K562 (cell line): Measurements from ENCODE around the gene MC1R. TPM values are rescaled to one million over a fixed set of nuclear protein-coding genes. Genes with fewer than 3 reads are reported as not detected.

Experiments used
- BCL6 ChIP-seq: fragments of 250-450 bp; sonication (Bioruptor Pico); IDR thresholded peaks from 2 replicates; pipeline ENCODE4 v1.4.0; 2020
- BDP1 ChIP-seq: IDR thresholded peaks from 3 replicates; pipeline ENCODE4 v1.6.1; 2011; ENCODE audit not compliant: insufficient read length, insufficient read depth
- CBX5 ChIP-seq: IDR thresholded peaks from 2 replicates; pipeline ENCODE4 v1.6.1; 2014; ENCODE audit warnings: low read depth, borderline replicate concordance
- EP300 ChIP-seq: IDR thresholded peaks from 2 replicates; pipeline ENCODE4 v1.6.1; 2012; ENCODE audit warnings: low read length, improper control_type of control experiment
- FOXJ3 ChIP-seq: sonication (generic); formaldehyde crosslinking; IDR thresholded peaks from 2 replicates; pipeline ENCODE4 v1.4.0; 2020; ENCODE audit warnings: mild to moderate bottlenecking, missing genetic modification reagents
- GATAD2B ChIP-seq: fragments of 450-650 bp; IDR thresholded peaks from 2 replicates; pipeline ENCODE4 v1.6.1; 2017; ENCODE audit warnings: mild to moderate bottlenecking, borderline replicate concordance
- GTF2F1 ChIP-seq: IDR thresholded peaks from 2 replicates; pipeline ENCODE4 v1.6.1; 2011; ENCODE audit warnings: low read depth, low read length, improper control_type of control experiment
- MAZ ChIP-seq, 2 experiments: fragments of 450-650 bp in 1 of 2; sonication (generic) in 1 of 2; formaldehyde crosslinking; IDR thresholded peaks in 1 of 2; conservative IDR thresholded peaks in 1 of 2; 2 replicates each; pipeline versions ENCODE4 v1.4.0 to v1.5.0; 2020; ENCODE audit warnings: mild to moderate bottlenecking in 1 of 2, missing genetic modification reagents in 1 of 2
- RBFOX2 ChIP-seq: fragments of 200-400 bp; formaldehyde crosslinking; IDR thresholded peaks from 2 replicates; pipeline ENCODE4 v1.6.1; 2017; ENCODE audit warnings: low read depth, mild to moderate bottlenecking, low read length, moderate library complexity
- RCOR1 ChIP-seq, 2 experiments: IDR thresholded peaks; 2 replicates each; pipeline ENCODE4 v1.6.1; 2012; ENCODE audit warnings: low read depth in 2 of 2, low read length in 2 of 2, borderline replicate concordance in 1 of 2, improper control_type of control experiment in 1 of 2
- SAP30 ChIP-seq: fragments of 200-600 bp; sonication (generic); IDR thresholded peaks from 2 replicates; pipeline ENCODE4 v1.6.1; 2012; ENCODE audit warnings: borderline replicate concordance, low read depth, mild to moderate bottlenecking, moderate library complexity, low read length, control low read depth, inconsistent platforms; ENCODE audit not compliant: insufficient read depth, poor library complexity, severe bottlenecking
- SIN3B ChIP-seq: fragments of 450-650 bp; IDR thresholded peaks from 2 replicates; pipeline ENCODE4 v1.6.1; 2017; ENCODE audit warnings: low read depth, mild to moderate bottlenecking, moderate library complexity
- SRSF3 ChIP-seq: fragments of 200-400 bp; formaldehyde crosslinking; IDR thresholded peaks from 2 replicates; pipeline ENCODE4 v1.6.1; 2016; ENCODE audit warnings: mild to moderate bottlenecking, low read length, moderate library complexity; ENCODE audit not compliant: insufficient read depth
- ZBTB5 ChIP-seq: fragments of 450-650 bp; IDR thresholded peaks from 2 replicates; pipeline ENCODE4 v1.6.1; 2017; ENCODE audit warnings: antibody characterized with exemption
- ZBTB7A ChIP-seq: IDR thresholded peaks from 2 replicates; pipeline ENCODE4 v1.6.1; 2011; ENCODE audit warnings: low read depth, mild to moderate bottlenecking, low read length, moderate library complexity, borderline replicate concordance; ENCODE audit not compliant: control insufficient read depth
- ZNF124 ChIP-seq: sonication (generic); formaldehyde crosslinking; IDR thresholded peaks from 2 replicates; pipeline ENCODE4 v1.8.1; 2022; ENCODE audit warnings: missing genetic modification reagents
- ZNF184 ChIP-seq: sonication (generic); formaldehyde crosslinking; IDR thresholded peaks from 2 replicates; pipeline ENCODE4 v1.5.0; 2020; ENCODE audit warnings: missing genetic modification reagents
- ZNF23 ChIP-seq: fragments of 250-450 bp; sonication (Bioruptor Pico); IDR thresholded peaks from 2 replicates; pipeline ENCODE4 v1.4.0; 2020; ENCODE audit warnings: mild to moderate bottlenecking
- ZNF280A ChIP-seq: fragments of 450-650 bp; IDR thresholded peaks from 2 replicates; pipeline ENCODE4 v1.6.1; 2018; ENCODE audit warnings: mild to moderate bottlenecking, low read depth; ENCODE audit not compliant: partially characterized antibody
- ZNF511 ChIP-seq: sonication (generic); formaldehyde crosslinking; IDR thresholded peaks from 2 replicates; pipeline ENCODE4 v1.8.0; 2022; ENCODE audit warnings: mild to moderate bottlenecking, missing genetic modification reagents
- ZNF668 ChIP-seq: fragments of 250-450 bp; sonication (Bioruptor Pico); IDR thresholded peaks from 2 replicates; pipeline ENCODE4 v1.8.0; 2022; ENCODE audit warnings: mild to moderate bottlenecking, inconsistent platforms
- ZNF764 ChIP-seq: fragments of 250-450 bp; sonication (Bioruptor Pico); IDR thresholded peaks from 2 replicates; pipeline ENCODE4 v1.4.0; 2020; ENCODE audit warnings: low read depth, mild to moderate bottlenecking, moderate library complexity
- polyA plus RNA-seq, 8 experiments: library from polyadenylated mRNA; depleted of rRNA in 4 of 8; stranded (reverse) in 5 of 8; unstranded in 3 of 8; fragments of >200 nt; fragmentation: Nextera tagmentation in 2 of 8; fragmentation: Illumina TruSeq in 1 of 8; extraction: Ambion mirVana in 2 of 8; extraction: Trizol in 1 of 8; gene quantifications; 2 replicates each; pipeline versions ENCODE4 v1.2.1 to v1.2.3, GENCODE V29; 2011 to 2014; ENCODE audit warnings: inconsistent platforms in 1 of 8, missing spikeins in 1 of 8
- total RNA-seq, 7 experiments: library from RNA; depleted of rRNA in 6 of 7; stranded (reverse); fragments of >200 nt in 6 of 7; fragmentation: Illumina TruSeq in 2 of 7; extraction: Trizol in 2 of 7; gene quantifications; 2 replicates each; pipeline versions ENCODE4 v1.2.1 to v1.2.3, GENCODE V29; 2011 to 2021; ENCODE audit warnings: low replicate concordance in 1 of 7
- TF ChIP-seq, protein P1 (sequence below), 2 experiments: fragments of 450-650 bp in 1 of 2; sonication (generic) in 1 of 2; formaldehyde crosslinking; conservative IDR thresholded peaks; 2 replicates each; pipeline versions ENCODE4 v1.4.0 to v1.8.1; 2020 to 2022; ENCODE audit warnings: mild to moderate bottlenecking in 1 of 2, missing genetic modification reagents in 1 of 2

Gene MC1R
- total and polyA plus RNA-seq, 9 of the 15 experiments (the other 6 are each of a cell fraction or from before 2014, with no cell fraction given) = 0.14 to 5.3 (median 2.5) TPM; not detected in 1

- peak; percentile 71 to 82; a peak in 3 of 4 replicates for TF ChIP-seq MAZ (CRISPR knock-in tag; conservative IDR thresholded peaks at IDR 0.05 in 1 of 2, IDR thresholded peaks at IDR 0.05 in 1 of 2)
- TF ChIP-seq ZNF23 (CRISPR knock-in tag) = no peak
- TF ChIP-seq ZNF124 (CRISPR knock-in tag) = no peak
- no peak; the same call in 1 of the 2 replicates for TF ChIP-seq GATAD2B
- peak; percentile 62; the same call in 1 of the 2 replicates for TF ChIP-seq ZBTB7A
- TF ChIP-seq RBFOX2 = peak; percentile 87
- TF ChIP-seq RCOR1 (IDR thresholded peaks at IDR 0.05; ENCODE audit: borderline replicate concordance in 1 of 2, low read depth in 2 of 2, low read length in 2 of 2) = 0 out of 4 replicates have a peak, but pooled peaks of 1 of the 2 experiments have one; percentile 19
- TF ChIP-seq ZNF184 (CRISPR knock-in tag) = no peak
- no peak for TF ChIP-seq SRSF3
- TF ChIP-seq SIN3B = peak; percentile 37; the same call in 1 of the 2 replicates
- TF ChIP-seq ZNF511 (CRISPR knock-in tag) = peak; percentile 15; the same call in 1 of the 2 replicates
- TF ChIP-seq, protein P1, sequence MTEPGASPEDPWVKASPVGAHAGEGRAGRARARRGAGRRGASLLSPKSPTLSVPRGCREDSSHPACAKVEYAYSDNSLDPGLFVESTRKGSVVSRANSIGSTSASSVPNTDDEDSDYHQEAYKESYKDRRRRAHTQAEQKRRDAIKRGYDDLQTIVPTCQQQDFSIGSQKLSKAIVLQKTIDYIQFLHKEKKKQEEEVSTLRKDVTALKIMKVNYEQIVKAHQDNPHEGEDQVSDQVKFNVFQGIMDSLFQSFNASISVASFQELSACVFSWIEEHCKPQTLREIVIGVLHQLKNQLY (CRISPR knock-in tag; conservative IDR thresholded peaks at IDR 0.05) = no peak
- TF ChIP-seq EP300 = no peak
- TF ChIP-seq GTF2F1 = peak; percentile 60
- TF ChIP-seq ZNF764 (CRISPR knock-in tag) = no peak
- TF ChIP-seq FOXJ3 (CRISPR knock-in tag) = no peak
- TF ChIP-seq BDP1 = no peak
- TF ChIP-seq CBX5 = no peak
- TF ChIP-seq SAP30 = no peak
- no peak for TF ChIP-seq ZBTB5
- TF ChIP-seq BCL6 (CRISPR knock-in tag) = no peak
- no peak for TF ChIP-seq ZNF668
- TF ChIP-seq ZNF280A = no peak
These were observed 4.4 kb downstream of the MC1R start, which contains the start of gene TUBB3 (continued) for GRCh38 chr16:89922884-89923639.
